ENCODE results near the gene CDCA8. TPM values are rescaled to one million over a fixed set of nuclear protein-coding genes. Genes with fewer than 3 reads are reported as not detected.

Gene CDCA8
- total and polyA plus RNA-seq, 2 of the 8 experiments (the other 6 are each of a cell fraction or from before 2014, with no cell fraction given) = 43.9 to 46.2 TPM

GRCh38 chr1:37730376-37730775 lies 38.1 kb downstream of the CDCA8 start (continued):
- TF ChIP-seq SIX5 (IDR thresholded peaks at IDR 0.05; ENCODE audit: low read depth, low read length) = no peak

All from H1 (cell line).